Thoracic aorta (tissue), 2 donors: ENCODE results near the gene ZNF440. TPM values are rescaled to one million over a fixed set of nuclear protein-coding genes. Genes with fewer than 3 reads are reported as not detected.

Experiments
- ATAC-seq: fragments of 150-250 bp; one replicate; pipeline ENCODE4 v1.8.0; 2017; ENCODE audit warnings: low read depth; ENCODE audit not compliant: insufficient number of reproducible peaks, low FRiP score
- DNase-seq: peaks from one replicate; pipeline ENCODE4 v3.0.0-alpha.2; 2020; ENCODE audit warnings: low spot score
- H3K27ac ChIP-seq, 2 donors: fragments of 200-600 bp; sonication (generic); 1 replicate in 1 of 2; 2 replicates in 1 of 2; pipeline ENCODE4 v1.5.1; 2016; ENCODE audit warnings: mild to moderate bottlenecking in 2 of 2, moderate library complexity in 2 of 2
- H3K27me3 ChIP-seq: fragments of 200-600 bp; sonication (generic); replicated peaks from 2 replicates; pipeline ENCODE4 v1.6.0; 2016; ENCODE audit warnings: mild to moderate bottlenecking; ENCODE audit not compliant: insufficient read depth
- H3K36me3 ChIP-seq: fragments of 200-600 bp; sonication (generic); one replicate; pipeline ENCODE4 v1.5.1; 2016
- H3K4me1 ChIP-seq, 2 donors: fragments of 200-600 bp; sonication (generic); 1 replicate in 1 of 2; 2 replicates in 1 of 2; pipeline versions ENCODE4 v1.5.1 to v1.6.0; 2016; ENCODE audit warnings: low read depth in 2 of 2, mild to moderate bottlenecking in 1 of 2; ENCODE audit not compliant: control insufficient read depth in 1 of 2
- H3K4me3 ChIP-seq: fragments of 200-600 bp; sonication (generic); 2 replicates; pipeline ENCODE4 v1.5.1; 2016; ENCODE audit warnings: mild to moderate bottlenecking
- H3K9me3 ChIP-seq: fragments of 200-600 bp; sonication (generic); 2 replicates; pipeline ENCODE4 v1.5.1; 2016
- CTCF ChIP-seq: fragments of 200-600 bp; sonication (generic); IDR thresholded peaks from one replicate; pipeline ENCODE4 v1.5.1; 2019; ENCODE audit warnings: antibody characterized with exemption
- total RNA-seq, 2 donors: library from RNA; depleted of rRNA; stranded (reverse); fragments of >200 nt; gene quantifications; one replicate each; pipeline versions ENCODE4 v1.1.0 to v1.2.3, GENCODE V29; 2016

The ZNF440 gene
- total RNA-seq, 2 donors from 2014 or later: 7.3 to 23.5 TPM

- no peak overlapping the region for H3K27ac ChIP-seq
- no peaks in the 10 kb centered on the region for H3K36me3 ChIP-seq
- no peaks in the 10 kb centered on the region for H3K27me3 ChIP-seq
- peaks cover 17% of the 10 kb centered on the region for H3K9me3 ChIP-seq
- no peak overlapping the region for H3K4me3 ChIP-seq
- no peak for TF ChIP-seq CTCF
- DNase-seq (no peak), ATAC-seq (no peak)
- H3K4me1 ChIP-seq: peaks cover 6 to 8% of the 10 kb centered on the region in 2 donors
These were observed 21.1 kb upstream of the ZNF440 start for GRCh38 chr19:11792942-11793341.

GRCh38 chr19:11797491-11797890 lies 16.6 kb upstream of the ZNF440 start:
- no peaks in the 10 kb centered on the region for H3K9me3 ChIP-seq
- ATAC-seq: no peak
- H3K27ac ChIP-seq: no peak overlapping the region
- peaks cover 8 to 12% of the 10 kb centered on the region in 2 donors for H3K4me1 ChIP-seq
- peak overlapping the region; percentile 84 for H3K4me3 ChIP-seq
- peak; percentile 40 for DNase-seq
- TF ChIP-seq CTCF: peak; percentile 82
- no peaks in the 10 kb centered on the region for H3K36me3 ChIP-seq
- no peaks in the 10 kb centered on the region for H3K27me3 ChIP-seq

GRCh38 chr19:11798391-11799330 lies 15.4 kb upstream of the ZNF440 start, which contains the start of gene ZNF491:
Gene ZNF491, plus strand, starts transcription at chr19:11798523. Its CDS starts 7,431 bp downstream, at chr19:11805954.
- ATAC-seq (peak; percentile 87), DNase-seq (peak; percentile 66)
- no peak for TF ChIP-seq CTCF
- H3K36me3 ChIP-seq: no peaks in the 10 kb centered on the region
- no peaks in the 10 kb centered on the region for H3K27me3 ChIP-seq
- H3K27ac ChIP-seq: peak within 1 kb of the TSS; percentile 13 to 67
- H3K4me1 ChIP-seq: peaks cover 8 to 12% of the 10 kb centered on the region in 2 donors
- H3K9me3 ChIP-seq: no peaks in the 10 kb centered on the region
- H3K4me3 ChIP-seq: peak within 1 kb of the TSS; percentile 84

GRCh38 chr19:11806354-11807098 lies 7.5 kb upstream of the ZNF440 start:
- ATAC-seq: no peak
- Histone ChIP-seq H3K4me1 (no peaks in the 10 kb centered on the region), H3K27me3 (no peaks in the 10 kb centered on the region), H3K36me3 (peaks cover 17% of the 10 kb centered on the region), H3K4me3 (no peak overlapping the region), H3K27ac (no peak overlapping the region), H3K9me3 (peaks cover 21% of the 10 kb centered on the region)
- DNase-seq: no peak
- no peak for TF ChIP-seq CTCF

- no peak for TF ChIP-seq CTCF
- no peak overlapping the region for H3K27ac ChIP-seq
- peaks cover 21% of the 10 kb centered on the region for H3K9me3 ChIP-seq
- H3K27me3 ChIP-seq: no peaks in the 10 kb centered on the region
- ATAC-seq (no peak), DNase-seq (no peak)
- peaks cover 17% of the 10 kb centered on the region for H3K36me3 ChIP-seq
- H3K4me3 ChIP-seq: no peak overlapping the region
- no peaks in the 10 kb centered on the region for H3K4me1 ChIP-seq
These were observed 7.0 kb upstream of the ZNF440 start for GRCh38 chr19:11807099-11807380.
